ENCODE results near the gene ANKHD1. TPM values are rescaled to one million over a fixed set of nuclear protein-coding genes. Genes with fewer than 3 reads are reported as not detected.

The ANKHD1 gene
- total and polyA plus RNA-seq, 2 donors (not counting 1 experiment from before 2014, with no cell fraction given) = 45.4 to 74.5 TPM

DNA sequence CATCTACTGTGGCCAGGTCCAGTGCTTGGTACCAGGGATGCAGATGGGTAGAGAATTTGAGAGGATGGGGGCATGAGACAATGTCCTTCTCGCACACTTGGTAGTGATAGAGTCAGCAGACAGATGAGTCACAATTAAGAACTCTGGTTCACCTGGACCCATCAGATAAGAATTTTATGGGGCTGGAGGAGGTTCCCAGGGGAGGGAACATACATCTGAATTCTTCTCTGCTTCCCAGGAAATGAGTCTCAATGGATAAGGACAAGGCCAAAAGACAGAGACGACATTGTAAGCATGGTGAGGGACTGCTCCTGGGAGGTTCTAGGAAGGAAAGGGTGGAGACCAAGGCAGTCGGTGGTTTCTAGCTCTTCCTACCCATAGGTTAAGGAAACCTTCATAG lies 36.4 kb upstream of the ANKHD1 start:
- Histone ChIP-seq H3K27me3 (ENCODE audit: control insufficient read depth, insufficient read depth, low read length) (peaks cover 7% of the 10 kb centered on the region), H3K4me1 (ENCODE audit: control insufficient read depth, extremely low read depth, insufficient read depth, low read length) (no peaks in the 10 kb centered on the region), H3K4me3 (replicated peaks in 1 of 4; ENCODE audit: control extremely low read depth in 1 of 4, insufficient read depth in 1 of 4, low read depth in 3 of 4, low read length in 4 of 4) (no peak overlapping the region), H3K9me3 (ENCODE audit: control insufficient read depth, insufficient read depth, low read depth, low read length) (no peaks in the 10 kb centered on the region), H3K36me3 (ENCODE audit: control insufficient read depth, insufficient read depth, low read length) (no peaks in the 10 kb centered on the region), H4K20me1 (ENCODE audit: control insufficient read depth, extremely low read depth, insufficient read depth, low read length) (no peaks in the 10 kb centered on the region), H3K27ac (ENCODE audit: insufficient read depth, low read length) (no peak overlapping the region), H3K9ac (ENCODE audit: insufficient read depth, low read length) (no peak overlapping the region), H3K79me2 (ENCODE audit: control insufficient read depth, insufficient read depth, low read length) (no peaks in the 10 kb centered on the region), H2AFZ (ENCODE audit: low read length) (no peak overlapping the region), H3K4me2 (ENCODE audit: extremely low read depth, insufficient read depth, low read length) (no peak overlapping the region)
- TF ChIP-seq EZH2 (IDR thresholded peaks at IDR 0.05; ENCODE audit: low read length, missing control alignments) = no peak
- TF ChIP-seq, protein P1, sequence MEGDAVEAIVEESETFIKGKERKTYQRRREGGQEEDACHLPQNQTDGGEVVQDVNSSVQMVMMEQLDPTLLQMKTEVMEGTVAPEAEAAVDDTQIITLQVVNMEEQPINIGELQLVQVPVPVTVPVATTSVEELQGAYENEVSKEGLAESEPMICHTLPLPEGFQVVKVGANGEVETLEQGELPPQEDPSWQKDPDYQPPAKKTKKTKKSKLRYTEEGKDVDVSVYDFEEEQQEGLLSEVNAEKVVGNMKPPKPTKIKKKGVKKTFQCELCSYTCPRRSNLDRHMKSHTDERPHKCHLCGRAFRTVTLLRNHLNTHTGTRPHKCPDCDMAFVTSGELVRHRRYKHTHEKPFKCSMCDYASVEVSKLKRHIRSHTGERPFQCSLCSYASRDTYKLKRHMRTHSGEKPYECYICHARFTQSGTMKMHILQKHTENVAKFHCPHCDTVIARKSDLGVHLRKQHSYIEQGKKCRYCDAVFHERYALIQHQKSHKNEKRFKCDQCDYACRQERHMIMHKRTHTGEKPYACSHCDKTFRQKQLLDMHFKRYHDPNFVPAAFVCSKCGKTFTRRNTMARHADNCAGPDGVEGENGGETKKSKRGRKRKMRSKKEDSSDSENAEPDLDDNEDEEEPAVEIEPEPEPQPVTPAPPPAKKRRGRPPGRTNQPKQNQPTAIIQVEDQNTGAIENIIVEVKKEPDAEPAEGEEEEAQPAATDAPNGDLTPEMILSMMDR (conservative IDR thresholded peaks at IDR 0.05 in 1 of 2, IDR thresholded peaks at IDR 0.05 in 1 of 2; ENCODE audit: low read depth in 1 of 2, low read length in 2 of 2) = no peak
- DNase-seq (ENCODE audit: low read depth in 2 of 2) = no peak

DNA sequence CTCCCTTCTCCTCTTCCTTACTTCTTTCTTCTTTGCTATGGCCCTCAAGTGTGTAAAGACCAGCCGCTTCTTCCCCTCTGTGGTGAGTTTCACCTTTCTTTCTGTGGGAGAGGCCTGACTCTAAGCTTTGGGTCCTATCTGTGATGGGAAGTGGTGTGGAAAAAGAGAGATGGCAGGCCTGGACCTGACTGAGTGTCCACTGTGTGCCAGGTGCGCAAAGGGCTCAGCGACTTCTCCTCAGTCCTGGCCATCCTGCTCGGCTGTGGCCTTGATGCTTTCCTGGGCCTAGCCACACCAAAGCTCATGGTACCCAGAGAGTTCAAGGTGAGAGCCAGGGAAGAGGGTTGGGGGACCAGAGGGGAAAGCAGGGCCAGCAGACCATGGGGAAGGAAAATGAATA lies 35.7 kb upstream of the ANKHD1 start:
- H3K9me3 ChIP-seq (ENCODE audit: control insufficient read depth, insufficient read depth, low read depth, low read length) = no peaks in the 10 kb centered on the region

GRCh38 chr5:140366589-140367255 lies 34.9 kb upstream of the ANKHD1 start:
- Histone ChIP-seq H3K36me3 (ENCODE audit: control insufficient read depth, insufficient read depth, low read length) (no peaks in the 10 kb centered on the region), H3K27ac (ENCODE audit: insufficient read depth, low read length) (no peak overlapping the region), H3K9me3 (ENCODE audit: control insufficient read depth, insufficient read depth, low read depth, low read length) (no peaks in the 10 kb centered on the region), H3K4me3 (replicated peaks in 1 of 4; ENCODE audit: control extremely low read depth in 1 of 4, insufficient read depth in 1 of 4, low read depth in 3 of 4, low read length in 4 of 4) (no peak overlapping the region), H3K27me3 (ENCODE audit: control insufficient read depth, insufficient read depth, low read length) (peaks cover 8% of the 10 kb centered on the region), H3K4me2 (ENCODE audit: extremely low read depth, insufficient read depth, low read length) (no peak overlapping the region), H4K20me1 (ENCODE audit: control insufficient read depth, extremely low read depth, insufficient read depth, low read length) (no peaks in the 10 kb centered on the region), H3K79me2 (ENCODE audit: control insufficient read depth, insufficient read depth, low read length) (no peaks in the 10 kb centered on the region), H2AFZ (ENCODE audit: low read length) (no peak overlapping the region), H3K9ac (ENCODE audit: insufficient read depth, low read length) (no peak overlapping the region), H3K4me1 (ENCODE audit: control insufficient read depth, extremely low read depth, insufficient read depth, low read length) (no peaks in the 10 kb centered on the region)
- DNase-seq (ENCODE audit: low read depth in 2 of 2) = no peak
- no peak for TF ChIP-seq EZH2 (IDR thresholded peaks at IDR 0.05; ENCODE audit: low read length, missing control alignments)
- TF ChIP-seq, protein P1 (conservative IDR thresholded peaks at IDR 0.05 in 1 of 2, IDR thresholded peaks at IDR 0.05 in 1 of 2; ENCODE audit: low read depth in 1 of 2, low read length in 2 of 2) = no peak

More for the DNA sequence above, 35.7 kb upstream of the ANKHD1 start:
- TF ChIP-seq, protein P1 (conservative IDR thresholded peaks at IDR 0.05 in 1 of 2, IDR thresholded peaks at IDR 0.05 in 1 of 2; ENCODE audit: low read depth in 1 of 2, low read length in 2 of 2) = no peak
- no peak for TF ChIP-seq EZH2 (IDR thresholded peaks at IDR 0.05; ENCODE audit: low read length, missing control alignments)
- Histone ChIP-seq H3K4me1 (ENCODE audit: control insufficient read depth, extremely low read depth, insufficient read depth, low read length) (no peaks in the 10 kb centered on the region), H3K36me3 (ENCODE audit: control insufficient read depth, insufficient read depth, low read length) (no peaks in the 10 kb centered on the region), H3K79me2 (ENCODE audit: control insufficient read depth, insufficient read depth, low read length) (no peaks in the 10 kb centered on the region), H3K4me2 (ENCODE audit: extremely low read depth, insufficient read depth, low read length) (no peak overlapping the region), H3K27ac (ENCODE audit: insufficient read depth, low read length) (no peak overlapping the region), H3K4me3 (replicated peaks in 1 of 4; ENCODE audit: control extremely low read depth in 1 of 4, insufficient read depth in 1 of 4, low read depth in 3 of 4, low read length in 4 of 4) (no peak overlapping the region), H3K9ac (ENCODE audit: insufficient read depth, low read length) (no peak overlapping the region), H4K20me1 (ENCODE audit: control insufficient read depth, extremely low read depth, insufficient read depth, low read length) (no peaks in the 10 kb centered on the region), H3K27me3 (ENCODE audit: control insufficient read depth, insufficient read depth, low read length) (peaks cover 7% of the 10 kb centered on the region), H2AFZ (ENCODE audit: low read length) (no peak overlapping the region)
- DNase-seq (ENCODE audit: low read depth in 2 of 2) = no peak

Measured in fibroblast of lung (primary cell).